Heart left ventricle (tissue), 16 donors: ENCODE results near the gene SMPD3. TPM values are rescaled to one million over a fixed set of nuclear protein-coding genes. Genes with fewer than 3 reads are reported as not detected.

Source experiments
- ATAC-seq, 4 donors: fragments of 200-7000 bp; cut with Tn5 transposase; one replicate each; pipeline ENCODE4 v1.9.1; 2020 to 2022; ENCODE audit warnings: moderate library complexity in 4 of 4, mild to moderate bottlenecking in 3 of 4, moderate number of reproducible peaks in 1 of 4
- DNase-seq, 5 donors: peaks; one replicate each; pipeline ENCODE4 v3.0.0-alpha.2; 2020
- H3K27ac ChIP-seq, 12 donors: fragments of 200-600 bp; sonication (generic) in 4 of 12; one replicate each; pipeline versions ENCODE4 v1.5.0 to v1.8.0; 2016 to 2022; ENCODE audit warnings: mild to moderate bottlenecking in 2 of 12
- H3K27me3 ChIP-seq, 9 donors: fragments of 200-600 bp; sonication (generic) in 2 of 9; one replicate each; pipeline versions ENCODE4 v1.5.1 to v1.8.0; 2016 to 2022; ENCODE audit warnings: mild to moderate bottlenecking in 3 of 9
- H3K36me3 ChIP-seq, 9 donors: fragments of 200-600 bp; sonication (generic) in 2 of 9; one replicate each; pipeline versions ENCODE4 v1.5.0 to v1.8.0; 2018 to 2022; ENCODE audit warnings: mild to moderate bottlenecking in 2 of 9
- H3K4me1 ChIP-seq, 12 donors: fragments of 200-600 bp; sonication (generic) in 4 of 12; one replicate each; pipeline versions ENCODE4 v1.5.0 to v1.8.0; 2016 to 2022; ENCODE audit warnings: mild to moderate bottlenecking in 3 of 12
- H3K4me3 ChIP-seq, 12 donors: fragments of 200-600 bp; sonication (generic) in 4 of 12; one replicate each; pipeline versions ENCODE4 v1.5.0 to v1.8.0; 2017 to 2022; ENCODE audit warnings: mild to moderate bottlenecking in 9 of 12, moderate library complexity in 4 of 12
- H3K9me3 ChIP-seq, 12 donors: fragments of 200-600 bp; sonication (generic) in 4 of 12; one replicate each; pipeline versions ENCODE4 v1.5.0 to v1.8.0; 2016 to 2022; ENCODE audit warnings: mild to moderate bottlenecking in 1 of 12
- CTCF ChIP-seq, 12 donors: fragments of 200-600 bp; sonication (generic) in 4 of 12; IDR thresholded peaks; one replicate each; pipeline versions ENCODE4 v1.5.0 to v1.8.0; 2018 to 2022; ENCODE audit warnings: antibody characterized with exemption in 12 of 12, mild to moderate bottlenecking in 5 of 12
- POLR2A ChIP-seq, 2 donors: fragments of 450-650 bp; IDR thresholded peaks; one replicate each; pipeline ENCODE4 v1.6.1; 2017; ENCODE audit warnings: antibody characterized with exemption in 2 of 2, mild to moderate bottlenecking in 2 of 2, moderate library complexity in 2 of 2
- whole genome bisulfite sequencing, 4 donors: extraction: QIAGEN DNeasy Blood & Tissue Kit in 2 of 4; methylation state at CpG; one replicate each; pipeline versions ENCODE4 v1.1.5 to v1.1.7; 2013 to 2018; 5-methylcytosine and 5-hydroxymethylcytosine counted together
- intact Hi-C, 10 donors: fragments of 100-400 bp; cut with DNase I; formaldehyde crosslinking; loops; one replicate each; pipeline versions ENCODE4 v1.11.1 to v1.14.2; 2022
- polyA plus RNA-seq, 2 donors: library from polyadenylated mRNA; stranded (reverse); fragments of 200-250 nt; gene quantifications; one replicate each; pipeline ENCODE4 v1.2.3, GENCODE V29; 2013
- total RNA-seq, 9 donors: library from RNA; depleted of rRNA in 2 of 9; stranded (reverse); fragments of >200 nt in 2 of 9; fragmentation: NEBNext Ultra II Directional in 3 of 9; extraction: Animal tissue kit (Norgen Biotek cat#: 25700) in 3 of 9; gene quantifications; one replicate each; pipeline versions ENCODE4 v1.1.0 to v1.2.4, GENCODE V29; 2016 to 2023
- donor health status: ischemic (EF 13 %, LVEDD 7.1; RV severe dilation, severe dysfunction).
- donor health status: healthy with polysubstance abuse.
- donor health status: DM: no; HTN: yes; CAD: no.
- donor health status: DM: no; HTN: no; CAD: no.
- donor health status: ischemic (EF 25% LVEDD 6.9; RV normal size, moderate dysfunction).
- donor health status: ischemic (EF 25% LVEDD 5.7; RV mildly dilated, moderate dysfunction).
- donor health status: healthy.
- donor health status: DM: yes; HTN: yes; CAD: no.
- donor health status: ischemic (EF 35%, LVEDD 5.7; RV mildly dilated, moderate dysfunction).
- donor health status: nonischemic (EF 11% LVEDD 7.7; RV severe dilation, severe dysfunction).
- donor health status: DM: yes; HTN: yes; CAD: no.
- donor health status: PGD.
- donor health status: ischemic (EF 29% LVEDD 5.4; RV normal size, mild dysfunction).
- donor health status: nonischemic (EF 23%, LVEDD 6.1; RV moderate dilation, normal function).

The SMPD3 gene
- total and polyA plus RNA-seq, 11 donors = 0.07 to 14.4 (median 0.17) TPM; not detected in 3

GRCh38 chr16:68348639-68349445 is 99.5 kb downstream of the SMPD3 start:
- Histone ChIP-seq H3K9me3 (no peaks in the 10 kb centered on the region), H3K27ac (no peak overlapping the region), H3K27me3 (no peaks in the 10 kb centered on the region), H3K4me3 (no peak overlapping the region), H3K36me3 (peaks cover 0 to 95% (median 84%) of the 10 kb centered on the region in 9 donors), H3K4me1 (peaks cover 0 to 13% (median 3%) of the 10 kb centered on the region in 12 donors)
- TF ChIP-seq CTCF (IDR thresholded peaks at IDR 0.05) (no peak), POLR2A (IDR thresholded peaks at IDR 0.05) (no peak)
- DNase-seq = no peak
- intact Hi-C loops = no loop called here
- ATAC-seq = no peak
- 89 to 91% (median 91%) methylated on average over 27 of the region's 27 CpGs for WGBS, 4 donors

GRCh38 chr16:68347605-68348004 is 100.7 kb downstream of the SMPD3 start:
- peaks cover 0 to 18% (median 3%) of the 10 kb centered on the region in 12 donors for H3K4me1 ChIP-seq
- intact Hi-C loops = no loop called here
- TF ChIP-seq POLR2A (IDR thresholded peaks at IDR 0.05) (no peak), CTCF (IDR thresholded peaks at IDR 0.05) (no peak)
- no peaks in the 10 kb centered on the region for H3K9me3 ChIP-seq
- H3K36me3 ChIP-seq = peaks cover 0 to 94% (median 79%) of the 10 kb centered on the region in 9 donors
- H3K4me3 ChIP-seq = no peak overlapping the region
- DNase-seq = no peak
- WGBS, 4 donors = 85 to 90% (median 87%) methylated on average over 4 of the region's 4 CpGs
- ATAC-seq = no peak
- no peaks in the 10 kb centered on the region for H3K27me3 ChIP-seq
- H3K27ac ChIP-seq = no peak overlapping the region

GRCh38 chr16:68346892-68347480 is 101.3 kb downstream of the SMPD3 start:
- WGBS, 4 donors = 90 to 93% (median 92%) methylated on average over 7 to 12 of the region's 12 CpGs
- no peak for DNase-seq

More at GRCh38 chr16:68346892-68347480, 101.3 kb downstream of the SMPD3 start:
- intact Hi-C loops = no loop called here
- no peak for TF ChIP-seq CTCF (IDR thresholded peaks at IDR 0.05)
- H3K4me1 ChIP-seq = peaks cover 0 to 18% (median 3%) of the 10 kb centered on the region in 12 donors
- H3K27ac ChIP-seq = no peak overlapping the region
- no peaks in the 10 kb centered on the region for H3K9me3 ChIP-seq
- no peak for ATAC-seq
- H3K27me3 ChIP-seq = no peaks in the 10 kb centered on the region
- H3K4me3 ChIP-seq = no peak overlapping the region
- peaks cover 0 to 94% (median 79%) of the 10 kb centered on the region in 9 donors for H3K36me3 ChIP-seq
